HepG2 (cell line): Measurements from ENCODE around the gene EPHA1. TPM values are rescaled to one million over a fixed set of nuclear protein-coding genes. Genes with fewer than 3 reads are reported as not detected.

Experiments
- ATAC-seq: fragments of 200-7000 bp; cut with Tn5 transposase; 3 replicates; pipeline ENCODE4 v1.9.1; 2020; ENCODE audit warnings: mild to moderate bottlenecking, moderate library complexity
- BruUV-seq: library from RNA; stranded (reverse); fragments of 400-500 nt; replicated peaks from 2 replicates; lab custom pipeline; 2021; lab: Mats Ljungman, UMichigan
- CTCF ChIA-PET: fragments of 300-600 bp; formaldehyde crosslinking; extraction: SDS; loops from one replicate; lab custom pipeline; 2021; ENCODE audit warnings: low total read pairs, inconsistent platforms, low intra/inter-chr PET ratio; lab: Yijun Ruan, JAX
- POLR2A ChIA-PET: fragments of 350-600 bp; sonication (Branson Sonifier 250); formaldehyde crosslinking; loops from one replicate; lab custom pipeline; 2020; ENCODE audit warnings: antibody characterized with exemption, inconsistent platforms; lab: Yijun Ruan, JAX
- DNase-seq: peaks from one replicate; pipeline ENCODE4 v3.0.0-alpha.2; 2015; ENCODE audit warnings: low spot score
- FAIRE-seq: peaks from 3 replicates; lab custom pipeline; 2011; peaks lifted over from hg19 to GRCh38; lab: Jason Lieb, UNC
- H2AFZ ChIP-seq: one replicate; pipeline ENCODE4 v1.6.1; 2011; ENCODE audit warnings: low read length, inconsistent platforms
- H3K27ac ChIP-seq: fragments of 300-600 bp; 3 replicates; pipeline ENCODE4 v1.8.0; 2011; ENCODE audit warnings: mixed run types, mild to moderate bottlenecking, mixed read lengths, low read length, inconsistent platforms; ENCODE audit not compliant: insufficient read depth; ENCODE audit errors: extremely low read length
- H3K27me3 ChIP-seq, 2 experiments: fragments of 200-600 bp in 1 of 2; 2 replicates in 1 of 2; 3 replicates in 1 of 2; pipeline versions ENCODE4 v1.6.0 to v1.8.0; 2011; ENCODE audit warnings: low read length in 2 of 2, mild to moderate bottlenecking in 2 of 2, moderate library complexity in 2 of 2, inconsistent platforms in 1 of 2; ENCODE audit not compliant: insufficient read depth in 2 of 2, control insufficient read depth in 1 of 2
- H3K36me3 ChIP-seq, 2 experiments: fragments of 200-600 bp in 1 of 2; replicated peaks in 1 of 2; 2 replicates in 1 of 2; 3 replicates in 1 of 2; pipeline versions ENCODE4 v1.5.1 to v1.8.0; 2011; ENCODE audit warnings: low read length in 2 of 2, inconsistent platforms in 1 of 2; ENCODE audit not compliant: insufficient read depth in 2 of 2, control insufficient read depth in 1 of 2
- H3K4me1 ChIP-seq: 2 replicates; pipeline ENCODE4 v1.5.1; 2012; ENCODE audit warnings: low read length, inconsistent platforms; ENCODE audit not compliant: insufficient read depth
- H3K4me2 ChIP-seq: 2 replicates; pipeline ENCODE4 v1.6.0; 2011; ENCODE audit warnings: low read depth, low read length, inconsistent platforms
- H3K4me3 ChIP-seq, 3 experiments: fragments of 200-600 bp in 1 of 3; sonication (generic), shearing (Covaris generic) in 1 of 3; replicated peaks in 1 of 3; 2 replicates each; pipeline ENCODE4 v1.5.1; 2011 to 2016; ENCODE audit warnings: low read length in 3 of 3, inconsistent platforms in 2 of 3, low read depth in 2 of 3, mild to moderate bottlenecking in 2 of 3, control low read depth in 1 of 3, mixed read lengths in 1 of 3; ENCODE audit not compliant: insufficient read depth in 1 of 3
- H3K79me2 ChIP-seq: one replicate; pipeline ENCODE4 v1.6.1; 2011; ENCODE audit warnings: low read length, inconsistent platforms; ENCODE audit not compliant: insufficient read depth
- H3K9ac ChIP-seq: 2 replicates; pipeline ENCODE4 v1.6.0; 2011; ENCODE audit warnings: mild to moderate bottlenecking, low read depth, low read length, inconsistent platforms; ENCODE audit not compliant: insufficient read depth
- H3K9me3 ChIP-seq: 2 replicates; pipeline ENCODE4 v1.5.1; 2012; ENCODE audit warnings: mild to moderate bottlenecking, low read length
- H4K20me1 ChIP-seq: 2 replicates; pipeline ENCODE4 v1.6.0; 2011; ENCODE audit warnings: inconsistent platforms, mild to moderate bottlenecking, low read length, moderate library complexity; ENCODE audit not compliant: insufficient read depth
- ESRRA ChIP-seq: sonication (generic); formaldehyde crosslinking; IDR thresholded peaks from 2 replicates; pipeline ENCODE4 v1.5.1; 2020; ENCODE audit warnings: mild to moderate bottlenecking, low read depth, missing genetic modification reagents
- KLF9 ChIP-seq: IDR thresholded peaks from 2 replicates; pipeline ENCODE4 v1.6.1; 2016; ENCODE audit warnings: low read depth
- PCBP1 ChIP-seq: fragments of 200-400 bp; formaldehyde crosslinking; IDR thresholded peaks from 2 replicates; pipeline ENCODE4 v1.6.1; 2017; ENCODE audit warnings: mild to moderate bottlenecking, low read depth, low read length, borderline replicate concordance
- PHF20 ChIP-seq: sonication (generic); formaldehyde crosslinking; IDR thresholded peaks from 2 replicates; pipeline ENCODE4 v1.5.0; 2020; ENCODE audit warnings: mild to moderate bottlenecking, missing genetic modification reagents
- PHF5A ChIP-seq: IDR thresholded peaks from one replicate; pipeline ENCODE4 v1.6.1; 2018; ENCODE audit warnings: low read depth, missing genetic modification reagents; ENCODE audit not compliant: unreplicated experiment
- POLR2A ChIP-seq, 2 experiments: IDR thresholded peaks; 2 replicates each; pipeline ENCODE4 v1.6.1; 2011; ENCODE audit warnings: low read depth in 2 of 2, low read length in 2 of 2, mild to moderate bottlenecking in 1 of 2, moderate library complexity in 1 of 2; ENCODE audit not compliant: insufficient read depth in 1 of 2
- PPARG ChIP-seq: conservative IDR thresholded peaks from 2 replicates; pipeline ENCODE4 v1.6.1; 2016; ENCODE audit warnings: missing biosample characterization, missing genetic modification reagents
- SUZ12 ChIP-seq: fragments of 150-350 bp; IDR thresholded peaks from 2 replicates; pipeline ENCODE4 v1.6.1; 2014; ENCODE audit warnings: low read depth, low read length
- ZNF225 ChIP-seq: sonication (generic); formaldehyde crosslinking; IDR thresholded peaks from 2 replicates; pipeline ENCODE4 v1.4.0; 2020; ENCODE audit warnings: mild to moderate bottlenecking, missing genetic modification reagents
- ZNF329 ChIP-seq: sonication (generic); formaldehyde crosslinking; IDR thresholded peaks from 2 replicates; pipeline ENCODE4 v1.9.0; 2021; ENCODE audit warnings: low read depth, mild to moderate bottlenecking, missing genetic modification reagents
- ZNF75D ChIP-seq: sonication (generic); formaldehyde crosslinking; IDR thresholded peaks from 2 replicates; pipeline ENCODE4 v1.8.1; 2023; ENCODE audit warnings: missing genetic modification reagents, mild to moderate bottlenecking, borderline replicate concordance
- ZSCAN20 ChIP-seq: sonication (generic); formaldehyde crosslinking; IDR thresholded peaks from 2 replicates; pipeline ENCODE4 v1.4.0; 2020; ENCODE audit warnings: missing genetic modification reagents, mild to moderate bottlenecking, borderline replicate concordance
- WGBS: methylation state at CpG from one replicate; pipeline ENCODE4 v1.1.6; 2017; ENCODE audit warnings: low lambda C conversion rate; 5-methylcytosine and 5-hydroxymethylcytosine counted together
- in situ Hi-C: cut with HindIII; loops from 2 replicates; pipeline ENCODE4 v1.10.0; 2017; ENCODE audit warnings: low pct_unique_long_range_greater_than_20kb; ENCODE audit not compliant: extremely low pct_ligation_motif_present
- intact Hi-C: fragments of 100-400 bp; cut with micrococcal nuclease; formaldehyde crosslinking; loops from one replicate; pipeline ENCODE4 v1.10.0; 2022; ENCODE audit not compliant: unreplicated experiment
- polyA plus RNA-seq, 8 experiments: library from polyadenylated mRNA; depleted of rRNA in 3 of 8; stranded (reverse) in 7 of 8; unstranded in 1 of 8; fragments of >200 nt; fragmentation: Illumina TruSeq in 4 of 8; extraction: Trizol in 4 of 8; gene quantifications; 2 replicates each; pipeline versions ENCODE4 v1.2.1 to v1.2.3, GENCODE V29; 2011 to 2016; ENCODE audit warnings: low read depth in 4 of 8, missing spikeins in 1 of 8, mixed read lengths in 1 of 8; ENCODE audit not compliant: insufficient read depth in 1 of 8
- total RNA-seq, 5 experiments: library from RNA; depleted of rRNA; stranded (reverse); fragments of >200 nt; fragmentation: Illumina TruSeq; extraction: Trizol; gene quantifications; 2 replicates each; pipeline ENCODE4 v1.2.3, GENCODE V29; 2016; ENCODE audit warnings: low read depth in 1 of 5
- TF ChIP-seq, protein P1 (sequence below), 2 experiments: sonication (generic) in 1 of 2; formaldehyde crosslinking in 1 of 2; IDR thresholded peaks; 2 replicates each; pipeline versions ENCODE4 v1.4.0 to v1.6.1; 2018 to 2020; ENCODE audit warnings: missing genetic modification reagents in 2 of 2, borderline replicate concordance in 1 of 2, low read depth in 1 of 2, mild to moderate bottlenecking in 1 of 2, missing biosample characterization in 1 of 2
- TF ChIP-seq, protein P2 (sequence below): fragments of 450-650 bp; IDR thresholded peaks from 2 replicates; pipeline ENCODE4 v1.6.1; 2017; ENCODE audit warnings: mild to moderate bottlenecking
- TF ChIP-seq, protein P3 (sequence below): sonication (generic); formaldehyde crosslinking; IDR thresholded peaks from 2 replicates; pipeline ENCODE4 v1.5.0; 2020; ENCODE audit warnings: missing genetic modification reagents
- TF ChIP-seq, protein P4 (sequence below): fragments of 450-650 bp; IDR thresholded peaks from 2 replicates; pipeline ENCODE4 v1.6.1; 2016

Gene EPHA1
- total and polyA plus RNA-seq, 2 of the 13 experiments (the other 11 are each of a cell fraction or from before 2014, with no cell fraction given): 4.6 to 17.1 TPM

DNA sequence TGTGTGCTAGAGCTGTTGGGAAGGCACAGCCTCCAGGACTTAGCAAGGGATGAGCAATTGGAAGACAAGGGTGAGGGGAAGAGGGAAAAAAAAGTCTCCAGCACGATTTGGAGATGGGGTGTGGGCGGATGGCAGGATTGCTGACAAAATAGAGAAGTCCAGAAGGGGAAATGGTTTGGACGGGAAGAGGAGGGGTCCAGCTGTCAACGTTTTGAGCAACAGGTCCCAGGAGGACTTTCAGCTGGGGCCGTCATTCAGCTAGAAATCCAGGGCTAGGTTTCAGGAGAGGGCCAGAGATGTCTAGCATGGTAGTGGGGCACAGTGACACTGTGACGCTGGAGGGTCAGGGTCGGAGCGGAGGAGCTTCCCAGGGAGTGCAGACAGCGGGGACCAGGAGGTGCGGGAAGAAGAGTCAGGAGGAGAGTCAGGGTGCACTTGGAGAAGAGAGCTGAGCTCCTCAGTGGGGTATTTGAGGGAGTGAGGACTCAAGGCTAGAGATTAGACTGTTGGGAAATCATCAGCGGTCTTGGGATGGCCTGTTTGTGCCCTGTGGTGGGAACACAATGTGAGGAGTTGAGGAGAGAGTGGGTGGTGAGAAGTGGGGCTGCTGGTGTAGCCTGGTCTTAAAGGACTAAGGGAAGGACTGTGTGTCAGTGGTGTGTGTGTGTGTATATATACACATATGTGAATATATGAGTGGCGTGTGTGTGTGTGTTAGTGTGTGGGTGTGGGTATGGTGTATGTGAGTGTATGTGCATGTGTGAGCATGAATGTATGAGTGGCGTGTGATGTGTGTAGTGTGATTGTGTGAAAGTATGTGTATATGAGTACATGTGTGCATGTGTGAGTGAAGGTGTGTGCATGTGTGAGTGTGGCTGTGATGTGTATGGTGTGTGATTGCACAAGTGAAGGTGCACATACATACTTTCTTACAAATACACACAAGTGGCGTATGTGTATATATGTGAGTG is 23.7 kb downstream of the EPHA1 start:
- Histone ChIP-seq H3K27ac (no peak overlapping the region), H4K20me1 (peaks cover 9% of the 10 kb centered on the region; the same call in 1 of the 2 replicates), H3K79me2 (peaks cover 12% of the 10 kb centered on the region), H3K4me1 (peaks cover 61% of the 10 kb centered on the region), H3K9ac (no peak overlapping the region), H3K9me3 (no peaks in the 10 kb centered on the region), H3K4me3 (no peak overlapping the region), H3K27me3 (no peaks in the 10 kb centered on the region), H3K4me2 (no peak overlapping the region; the same call in 1 of the 2 replicates), H3K36me3 (peaks cover 8 to 21% of the 10 kb centered on the region in 2 experiments), H2AFZ (no peak overlapping the region)
- intact Hi-C loops: no loop called here
- WGBS: 86% methylated on average over 14 of the region's 14 CpGs
- in situ Hi-C loops: loop anchor here (5.0 to 25.0 kb wide), 2 partner anchors 32 to 527 kb away; partner anchors contain the start of gene TCAF1
- ChIA-PET CTCF (no interaction called here), POLR2A (interaction anchor here (1.3 to 4.0 kb wide), 3 partner anchors 8 to 498 kb away, joined by 3 to 20 read pairs (median 15); no protein-coding TSS in a partner anchor)
- DNase-seq: no peak
- no peak for ATAC-seq
- BruUV-seq: no TSS peak
- no peak for FAIRE-seq
- TF ChIP-seq ZNF75D (CRISPR knock-in tag) (no peak), PHF5A (no peak), PPARG (CRISPR knock-in tag) (no peak), ZSCAN20 (CRISPR knock-in tag) (no peak), ZNF329 (CRISPR knock-in tag) (no peak), ESRRA (CRISPR knock-in tag) (no peak), ZNF225 (CRISPR knock-in tag) (no peak), SUZ12 (no peak), PHF20 (CRISPR knock-in tag) (no peak), POLR2A (IDR thresholded peaks at IDR 0.05; ENCODE audit: insufficient read depth in 1 of 2, low read depth in 2 of 2, low read length in 2 of 2) (peak in 1 of 2 experiments; percentile 39; a peak in 1 of 4 replicates), PCBP1 (no peak), KLF9 (no peak)
- TF ChIP-seq, protein P1, sequence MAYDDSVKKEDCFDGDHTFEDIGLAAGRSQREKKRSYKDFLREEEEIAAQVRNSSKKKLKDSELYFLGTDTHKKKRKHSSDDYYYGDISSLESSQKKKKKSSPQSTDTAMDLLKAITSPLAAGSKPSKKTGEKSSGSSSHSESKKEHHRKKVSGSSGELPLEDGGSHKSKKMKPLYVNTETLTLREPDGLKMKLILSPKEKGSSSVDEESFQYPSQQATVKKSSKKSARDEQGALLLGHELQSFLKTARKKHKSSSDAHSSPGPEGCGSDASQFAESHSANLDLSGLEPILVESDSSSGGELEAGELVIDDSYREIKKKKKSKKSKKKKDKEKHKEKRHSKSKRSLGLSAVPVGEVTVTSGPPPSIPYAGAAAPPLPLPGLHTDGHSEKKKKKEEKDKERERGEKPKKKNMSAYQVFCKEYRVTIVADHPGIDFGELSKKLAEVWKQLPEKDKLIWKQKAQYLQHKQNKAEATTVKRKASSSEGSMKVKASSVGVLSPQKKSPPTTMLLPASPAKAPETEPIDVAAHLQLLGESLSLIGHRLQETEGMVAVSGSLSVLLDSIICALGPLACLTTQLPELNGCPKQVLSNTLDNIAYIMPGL (CRISPR knock-in tag; IDR thresholded peaks at IDR 0.05; ENCODE audit: borderline replicate concordance in 1 of 2, low read depth in 1 of 2): no peak
- TF ChIP-seq, protein P2, sequence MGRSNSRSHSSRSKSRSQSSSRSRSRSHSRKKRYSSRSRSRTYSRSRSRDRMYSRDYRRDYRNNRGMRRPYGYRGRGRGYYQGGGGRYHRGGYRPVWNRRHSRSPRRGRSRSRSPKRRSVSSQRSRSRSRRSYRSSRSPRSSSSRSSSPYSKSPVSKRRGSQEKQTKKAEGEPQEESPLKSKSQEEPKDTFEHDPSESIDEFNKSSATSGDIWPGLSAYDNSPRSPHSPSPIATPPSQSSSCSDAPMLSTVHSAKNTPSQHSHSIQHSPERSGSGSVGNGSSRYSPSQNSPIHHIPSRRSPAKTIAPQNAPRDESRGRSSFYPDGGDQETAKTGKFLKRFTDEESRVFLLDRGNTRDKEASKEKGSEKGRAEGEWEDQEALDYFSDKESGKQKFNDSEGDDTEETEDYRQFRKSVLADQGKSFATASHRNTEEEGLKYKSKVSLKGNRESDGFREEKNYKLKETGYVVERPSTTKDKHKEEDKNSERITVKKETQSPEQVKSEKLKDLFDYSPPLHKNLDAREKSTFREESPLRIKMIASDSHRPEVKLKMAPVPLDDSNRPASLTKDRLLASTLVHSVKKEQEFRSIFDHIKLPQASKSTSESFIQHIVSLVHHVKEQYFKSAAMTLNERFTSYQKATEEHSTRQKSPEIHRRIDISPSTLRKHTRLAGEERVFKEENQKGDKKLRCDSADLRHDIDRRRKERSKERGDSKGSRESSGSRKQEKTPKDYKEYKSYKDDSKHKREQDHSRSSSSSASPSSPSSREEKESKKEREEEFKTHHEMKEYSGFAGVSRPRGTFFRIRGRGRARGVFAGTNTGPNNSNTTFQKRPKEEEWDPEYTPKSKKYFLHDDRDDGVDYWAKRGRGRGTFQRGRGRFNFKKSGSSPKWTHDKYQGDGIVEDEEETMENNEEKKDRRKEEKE: no peak
- TF ChIP-seq, protein P3, sequence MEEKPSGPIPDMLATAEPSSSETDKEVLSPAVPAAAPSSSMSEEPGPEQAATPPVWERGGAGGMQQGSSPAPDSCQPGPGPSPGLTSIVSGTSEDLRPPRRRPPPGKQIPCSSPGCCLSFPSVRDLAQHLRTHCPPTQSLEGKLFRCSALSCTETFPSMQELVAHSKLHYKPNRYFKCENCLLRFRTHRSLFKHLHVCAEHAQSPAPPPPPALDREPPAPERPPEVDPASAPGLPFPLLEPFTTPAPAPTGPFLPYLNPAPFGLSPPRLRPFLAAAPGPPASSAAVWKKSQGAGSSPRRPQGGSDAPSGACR: no peak
- TF ChIP-seq, protein P4, sequence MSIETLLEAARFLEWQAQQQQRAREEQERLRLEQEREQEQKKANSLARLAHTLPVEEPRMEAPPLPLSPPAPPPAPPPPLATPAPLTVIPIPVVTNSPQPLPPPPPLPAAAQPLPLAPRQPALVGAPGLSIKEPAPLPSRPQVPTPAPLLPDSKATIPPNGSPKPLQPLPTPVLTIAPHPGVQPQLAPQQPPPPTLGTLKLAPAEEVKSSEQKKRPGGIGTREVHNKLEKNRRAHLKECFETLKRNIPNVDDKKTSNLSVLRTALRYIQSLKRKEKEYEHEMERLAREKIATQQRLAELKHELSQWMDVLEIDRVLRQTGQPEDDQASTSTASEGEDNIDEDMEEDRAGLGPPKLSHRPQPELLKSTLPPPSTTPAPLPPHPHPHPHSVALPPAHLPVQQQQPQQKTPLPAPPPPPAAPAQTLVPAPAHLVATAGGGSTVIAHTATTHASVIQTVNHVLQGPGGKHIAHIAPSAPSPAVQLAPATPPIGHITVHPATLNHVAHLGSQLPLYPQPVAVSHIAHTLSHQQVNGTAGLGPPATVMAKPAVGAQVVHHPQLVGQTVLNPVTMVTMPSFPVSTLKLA: 0 out of 2 replicates have a peak, but pooled peaks have one; percentile 29
